Motor neuron (in vitro differentiated cells): ENCODE data around the gene IQSEC1. TPM values are rescaled to one million over a fixed set of nuclear protein-coding genes. Genes with fewer than 3 reads are reported as not detected.

Experiments
- ATAC-seq, 8 experiments: fragments of 200-7000 bp; cut with Tn5 transposase; replicated peaks in 6 of 8; 2 replicates each; pipeline ENCODE4 v1.8.0; 2021; ENCODE audit warnings: mild to moderate bottlenecking in 8 of 8, moderate library complexity in 8 of 8
- H3K27ac ChIP-seq, 2 donors: fragments of 250-450 bp; sonication (Bioruptor Pico); 2 replicates each; pipeline ENCODE4 v1.9.0; 2021; ENCODE audit warnings: antibody characterized with exemption in 2 of 2, mild to moderate bottlenecking in 2 of 2, moderate library complexity in 1 of 2
- H3K4me1 ChIP-seq, 2 donors: fragments of 250-450 bp; sonication (Bioruptor Pico); replicated peaks in 1 of 2; 2 replicates each; pipeline ENCODE4 v1.6.1; 2021; ENCODE audit warnings: antibody characterized with exemption in 2 of 2, mild to moderate bottlenecking in 2 of 2, moderate library complexity in 1 of 2
- H3K4me3 ChIP-seq, 5 donors: fragments of 250-450 bp; sonication (Bioruptor Pico); 2 replicates each; pipeline ENCODE4 v1.9.0; 2021; ENCODE audit warnings: antibody characterized with exemption in 5 of 5, mild to moderate bottlenecking in 5 of 5, moderate library complexity in 4 of 5
- WGBS, 10 experiments: fragments of 450-650 bp; shearing (Covaris generic); methylation state at CpG; one replicate each; pipeline ENCODE4 v1.0.0; 2022; 5-methylcytosine and 5-hydroxymethylcytosine counted together
- in situ Hi-C, 9 experiments: fragments of 400-800 bp; cut with MboI; loops; one replicate each; pipeline ENCODE4 v1.15.0; 2021; ENCODE audit warnings: low sequenced_read_pairs in 9 of 9, low pct_unique_long_range_greater_than_20kb in 2 of 9; ENCODE audit not compliant: unreplicated experiment in 9 of 9
- total RNA-seq, 8 experiments: library from RNA; unstranded; fragments of 300-600 nt; gene quantifications; 2 replicates each; pipeline versions ENCODE4 v1.2.3 to v1.2.4, GENCODE V29; 2022

IQSEC1 gene
- total RNA-seq, 8 experiments from 2014 or later, result 12.2 to 25.9 (median 18.3) TPM

DNA sequence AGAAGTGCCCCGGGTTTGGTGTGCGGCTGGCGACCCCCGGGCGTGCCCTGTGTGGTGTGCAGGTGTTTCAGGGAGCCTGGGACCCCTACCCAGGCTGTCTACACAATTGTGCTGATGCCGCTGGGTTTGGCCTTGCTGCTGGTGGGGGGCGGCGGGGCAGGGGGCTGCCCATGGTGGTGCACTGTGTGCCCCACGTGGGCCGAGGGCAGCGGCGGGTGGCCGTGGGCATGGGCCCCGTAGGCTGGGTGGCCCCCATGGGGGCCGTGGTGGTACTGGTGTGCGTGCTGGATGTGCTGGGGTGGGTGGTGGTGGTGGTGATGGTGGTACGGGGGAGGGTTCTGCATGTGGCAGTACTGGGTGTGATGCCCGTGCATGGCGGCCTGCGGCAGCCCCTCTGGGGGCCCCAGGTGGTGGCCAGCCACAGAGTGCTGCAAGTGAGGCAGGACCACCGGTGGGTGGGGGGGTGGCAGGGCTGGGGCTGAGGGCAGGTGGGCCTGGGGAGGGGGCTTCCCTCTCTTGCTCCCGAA lies 172.3 kb downstream of the IQSEC1 start:
- H3K4me1 ChIP-seq, result peaks cover 45 to 52% of the 10 kb centered on the region in 2 donors
- H3K4me3 ChIP-seq, result no peak overlapping the region
- WGBS, 10 experiments, result no CpG with 5 or more reads among the region's 22 CpGs
- ATAC-seq, result no peak
- no peak overlapping the region for H3K27ac ChIP-seq
- in situ Hi-C loops, result no loop called here

DNA sequence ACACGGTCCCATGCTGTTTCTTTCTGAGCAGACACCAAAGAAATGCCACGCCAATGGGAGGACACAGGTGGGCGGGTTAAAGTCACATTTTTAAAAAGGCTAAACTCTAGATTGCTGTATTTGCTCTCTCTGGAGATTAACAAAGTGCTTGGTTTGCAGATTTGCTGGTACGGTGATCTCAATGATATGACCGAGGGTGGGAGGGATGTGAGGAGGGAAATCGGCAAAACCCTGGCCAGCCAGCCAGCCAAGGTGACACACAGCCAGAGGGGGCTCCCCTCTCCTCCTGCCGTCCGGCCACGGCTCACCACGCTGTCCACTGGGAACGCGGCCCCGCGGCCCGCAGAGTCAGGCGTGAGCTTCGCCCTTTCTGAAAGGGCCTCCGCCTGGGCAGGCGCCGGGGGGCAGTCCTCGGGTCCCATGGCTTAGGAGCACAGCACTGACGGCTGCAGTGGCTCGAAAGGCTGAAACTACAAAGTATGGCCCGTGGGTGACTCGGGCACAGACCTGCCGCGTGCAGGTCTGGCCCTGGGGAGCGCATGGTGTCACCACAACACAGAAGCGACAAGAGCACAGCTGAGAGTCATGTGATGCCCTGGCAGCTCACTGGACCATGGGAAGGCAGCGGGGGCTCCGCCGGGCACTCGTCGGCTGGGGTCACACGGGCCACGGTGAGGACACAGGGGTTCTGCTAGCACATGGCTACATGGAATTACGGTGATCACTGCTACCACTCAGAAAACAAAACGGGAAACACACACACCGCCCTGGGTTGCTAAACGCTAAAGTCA lies 174.1 kb downstream of the IQSEC1 start:
- in situ Hi-C loops, result no loop called here
- WGBS, 10 experiments, result 58 to 100% (median 87%) methylated on average over 3 to 6 of the region's 40 CpGs; no CpG with 5 or more reads in 3 of the 10 experiments
- Histone ChIP-seq H3K27ac (peak overlapping the region; percentile 26 to 46), H3K4me3 (no peak overlapping the region), H3K4me1 (peaks cover 54 to 68% of the 10 kb centered on the region in 2 donors)
- ATAC-seq, result no peak

DNA sequence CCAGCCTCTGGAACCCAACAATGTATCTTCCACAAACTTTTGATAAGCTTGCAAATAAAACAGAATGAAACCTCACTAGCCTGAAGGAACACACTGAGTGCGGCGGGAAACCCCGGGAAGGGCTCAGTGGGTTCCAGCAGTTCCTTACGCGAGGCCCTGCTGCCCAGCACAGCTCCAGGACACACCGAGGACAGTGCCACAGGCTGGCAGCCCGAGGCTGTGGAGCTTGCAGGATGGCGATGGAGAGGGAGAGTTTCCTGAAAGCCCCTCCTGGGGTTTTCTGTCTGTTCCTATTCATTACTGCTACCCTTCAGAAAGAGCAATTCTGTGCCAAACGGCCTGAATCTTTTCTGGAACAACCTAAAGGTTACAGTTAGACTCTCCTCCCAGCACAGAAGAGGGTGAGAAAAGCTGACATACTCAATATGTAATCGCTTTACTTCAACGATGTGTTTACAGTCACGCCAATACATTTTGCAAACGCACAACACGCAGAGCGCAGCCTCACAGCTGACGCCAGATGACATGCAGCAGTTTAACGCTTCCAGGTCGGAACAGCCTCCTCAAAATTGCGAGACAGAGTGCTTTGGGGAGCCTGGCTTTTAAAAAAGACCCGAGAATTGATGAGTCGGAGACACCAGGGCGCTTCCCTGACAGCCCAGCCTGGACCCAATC lies 174.8 kb downstream of the IQSEC1 start:
- no peak for ATAC-seq
- WGBS, 10 experiments, result 55 to 95% (median 80%) methylated on average over 1 to 16 of the region's 22 CpGs
- peak overlapping the region in 1 of 2 donors; percentile 12 for H3K27ac ChIP-seq
- peaks cover 60 to 75% of the 10 kb centered on the region in 2 donors for H3K4me1 ChIP-seq
- in situ Hi-C loops, result no loop called here
- no peak overlapping the region for H3K4me3 ChIP-seq

DNA sequence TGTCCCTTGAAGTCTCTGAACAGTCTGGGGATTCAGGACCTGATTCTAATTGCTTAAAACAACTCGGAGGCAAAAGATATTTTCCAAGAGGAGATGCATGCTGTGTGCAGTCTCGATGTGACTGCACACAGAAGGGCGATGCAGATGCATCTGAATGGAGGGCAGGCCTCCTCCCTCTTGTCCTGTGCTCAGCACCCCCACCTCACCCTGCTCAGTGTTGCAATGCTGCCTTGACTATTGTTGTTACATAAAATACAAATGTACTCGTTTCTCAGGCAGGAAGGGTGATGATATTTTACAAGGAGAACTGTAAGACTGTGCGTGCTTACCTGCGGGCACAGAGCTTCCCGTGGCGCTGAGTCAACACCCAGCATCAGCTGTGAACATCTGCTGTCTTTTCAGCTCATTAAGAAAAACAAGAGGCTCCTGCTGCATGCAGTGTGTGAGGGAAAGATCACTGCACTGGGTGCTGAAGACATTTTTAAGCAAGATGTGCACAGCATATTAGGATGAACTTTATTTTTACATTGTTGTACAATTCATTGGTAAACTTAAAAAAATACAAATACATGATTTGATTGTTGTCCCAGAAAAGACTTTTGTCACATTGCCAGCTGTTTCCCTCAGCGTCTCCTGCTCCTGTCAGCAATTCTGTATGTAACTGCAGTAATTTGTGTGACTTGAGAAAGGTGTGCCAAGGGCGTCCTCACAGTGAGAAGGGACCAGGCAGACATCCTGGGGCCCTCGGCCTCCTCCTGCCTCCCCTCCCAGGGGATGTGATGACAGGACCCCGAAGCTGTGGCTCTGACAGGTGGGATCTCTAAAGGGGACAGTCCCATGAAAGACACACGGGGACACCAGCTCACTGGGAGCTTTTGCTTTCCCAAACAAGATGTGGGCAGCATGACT lies 175.6 kb downstream of the IQSEC1 start:
- Histone ChIP-seq H3K27ac (peak overlapping the region in 1 of 2 donors; percentile 16), H3K4me1 (peaks cover 60 to 75% of the 10 kb centered on the region in 2 donors), H3K4me3 (no peak overlapping the region)
- 50 to 100% (median 61%) methylated on average over 2 to 9 of the region's 13 CpGs; no CpG with 5 or more reads in 2 of the 10 experiments for WGBS, 10 experiments
- ATAC-seq, result peak in 5 of 8 experiments; percentile 23 to 45 (median 33)
- in situ Hi-C loops, result no loop called here

DNA sequence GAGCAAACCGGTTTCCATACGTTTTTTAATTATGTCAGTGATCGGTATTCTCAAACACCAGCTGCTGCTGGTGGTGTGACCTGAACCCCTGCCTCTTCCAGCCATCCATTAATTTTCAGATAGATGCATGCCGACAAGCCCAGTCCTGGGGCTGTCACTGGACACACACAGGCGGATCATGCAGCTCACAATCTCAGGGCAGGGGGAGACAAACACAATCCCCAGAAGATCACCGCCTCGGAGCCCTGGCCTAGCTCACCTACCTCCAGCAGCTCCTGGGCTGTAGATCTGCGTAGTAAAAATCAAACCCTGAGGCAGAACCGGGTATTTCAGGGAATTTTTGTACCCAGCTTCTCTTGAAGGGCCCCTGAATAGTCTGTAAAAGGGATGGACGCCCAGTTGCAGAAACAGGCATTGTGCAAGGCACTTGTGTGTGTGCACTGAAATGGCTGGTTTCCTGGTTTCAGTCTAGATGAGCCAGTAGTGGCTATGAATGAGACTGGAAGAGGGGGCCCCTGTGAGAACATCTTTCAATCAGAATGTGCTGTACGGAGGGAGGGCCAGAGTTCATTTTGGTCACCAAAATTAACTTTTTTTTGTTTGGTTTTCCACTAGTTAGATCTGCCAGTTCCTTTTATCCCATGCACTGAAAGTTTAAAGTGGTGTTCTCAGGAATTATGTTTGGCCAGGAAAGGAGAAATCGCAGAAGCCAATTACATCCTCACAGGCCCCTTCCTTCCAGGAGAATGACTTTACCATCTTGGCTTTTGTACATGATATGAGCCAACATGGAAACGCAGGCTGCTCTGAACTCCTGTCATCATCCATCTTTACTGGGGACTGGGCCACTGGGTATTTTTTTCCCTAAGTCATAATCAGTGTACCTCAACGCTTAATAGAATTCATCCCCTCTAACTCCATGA lies 176.9 kb downstream of the IQSEC1 start:
- ATAC-seq, result peak in 7 of 8 experiments; percentile 5 to 85 (median 80)
- in situ Hi-C loops, result no loop called here
- H3K4me3 ChIP-seq, result no peak overlapping the region
- H3K4me1 ChIP-seq, result peaks cover 58 to 81% of the 10 kb centered on the region in 2 donors
- H3K27ac ChIP-seq, result peak overlapping the region; percentile 64 to 66
- 29 to 89% (median 51%) methylated on average over 1 to 12 of the region's 14 CpGs for WGBS, 10 experiments

GRCh38 chr3:12895391-12896062 lies 177.7 kb downstream of the IQSEC1 start:
- in situ Hi-C loops, result no loop called here
- peaks cover 60 to 80% of the 10 kb centered on the region in 2 donors for H3K4me1 ChIP-seq
- no peak overlapping the region for H3K4me3 ChIP-seq
- peak in 4 of 8 experiments; percentile 42 to 75 (median 70) for ATAC-seq
- peak overlapping the region; percentile 63 to 82 for H3K27ac ChIP-seq
- 0 to 100% (median 80%) methylated on average over 1 to 5 of the region's 13 CpGs; no CpG with 5 or more reads in 3 of the 10 experiments for WGBS, 10 experiments

DNA sequence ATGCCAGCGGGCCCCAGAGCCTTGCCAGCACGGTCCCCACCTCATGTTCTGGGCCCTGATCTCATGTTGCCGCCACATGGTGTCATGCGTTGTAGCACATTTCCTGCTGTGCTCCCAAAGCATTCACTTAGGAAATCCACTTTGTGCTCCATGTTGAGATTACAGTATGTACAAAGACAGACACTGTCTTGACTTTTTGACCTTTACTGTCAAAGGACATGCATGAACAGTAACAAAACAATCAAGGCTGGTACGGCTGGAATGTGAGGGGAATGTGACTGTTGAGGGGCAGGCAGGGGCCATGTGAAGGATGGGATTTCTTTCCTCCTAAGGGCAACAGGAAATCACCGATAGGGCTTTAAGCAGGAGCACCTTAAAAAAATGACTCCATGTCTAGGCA lies 178.6 kb downstream of the IQSEC1 start:
- no peak overlapping the region for H3K4me3 ChIP-seq
- 40 to 97% (median 81%) methylated on average over 3 to 5 of the region's 6 CpGs; no CpG with 5 or more reads in 3 of the 10 experiments for WGBS, 10 experiments
- no peak overlapping the region for H3K27ac ChIP-seq
- ATAC-seq, result no peak
- in situ Hi-C loops, result no loop called here
- H3K4me1 ChIP-seq, result peaks cover 59 to 71% of the 10 kb centered on the region in 2 donors

DNA sequence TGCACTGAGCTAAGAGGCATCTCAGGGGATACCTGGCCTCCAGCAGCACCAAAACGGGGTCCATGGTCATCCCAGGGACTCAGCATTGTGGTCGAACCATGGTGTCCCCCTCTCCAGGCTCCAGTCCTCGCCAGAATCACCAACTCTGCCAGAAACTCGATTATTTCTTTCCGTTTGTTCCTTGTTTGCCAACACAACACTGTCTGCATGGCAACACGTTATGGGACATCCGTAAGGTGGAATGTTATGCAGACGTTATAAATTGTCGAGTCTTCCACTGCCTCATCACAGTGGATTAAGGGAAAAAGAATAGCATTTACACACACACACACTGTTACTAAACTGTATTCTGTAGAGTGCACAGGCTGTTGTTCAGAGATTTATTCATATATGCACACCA lies 179.4 kb downstream of the IQSEC1 start:
- ATAC-seq, result peak in 4 of 8 experiments; percentile 2 to 46 (median 14)
- Histone ChIP-seq H3K4me1 (peaks cover 51 to 63% of the 10 kb centered on the region in 2 donors), H3K4me3 (no peak overlapping the region), H3K27ac (no peak overlapping the region)
- WGBS, 10 experiments, result 0 to 83% (median 51%) methylated on average over 1 to 8 of the region's 9 CpGs; no CpG with 5 or more reads in 2 of the 10 experiments
- in situ Hi-C loops, result no loop called here

GRCh38 chr3:12893247-12893646 lies 180.0 kb downstream of the IQSEC1 start:
- peak in 3 of 8 experiments; percentile 11 to 23 (median 22) for ATAC-seq
- WGBS, 10 experiments, result 83% methylated on average over 1 of the region's 2 CpGs; no CpG with 5 or more reads in 9 of the 10 experiments
- in situ Hi-C loops, result no loop called here

GRCh38 chr3:12892840-12893189 lies 180.4 kb downstream of the IQSEC1 start:
- H3K27ac ChIP-seq, result no peak overlapping the region
- WGBS, 10 experiments, result no CpG with 5 or more reads among the region's 3 CpGs
- in situ Hi-C loops, result no loop called here
- ATAC-seq, result no peak
- H3K4me3 ChIP-seq, result no peak overlapping the region
- H3K4me1 ChIP-seq, result peaks cover 41 to 53% of the 10 kb centered on the region in 2 donors

More at GRCh38 chr3:12893247-12893646, 180.0 kb downstream of the IQSEC1 start:
- Histone ChIP-seq H3K27ac (no peak overlapping the region), H3K4me3 (no peak overlapping the region), H3K4me1 (peaks cover 45 to 57% of the 10 kb centered on the region in 2 donors)
